ENCODE measurements around the gene COLGALT1. TPM values are rescaled to one million over a fixed set of nuclear protein-coding genes. Genes with fewer than 3 reads are reported as not detected.
"Not testable (repeated sequence)": the region's sequence is repeated elsewhere in the genome, so short reads cannot be mapped to it uniquely, and the experiment has no call there.

The COLGALT1 gene
- total RNA-seq, 1 donor from 2014 or later: 84.0 TPM

DNA sequence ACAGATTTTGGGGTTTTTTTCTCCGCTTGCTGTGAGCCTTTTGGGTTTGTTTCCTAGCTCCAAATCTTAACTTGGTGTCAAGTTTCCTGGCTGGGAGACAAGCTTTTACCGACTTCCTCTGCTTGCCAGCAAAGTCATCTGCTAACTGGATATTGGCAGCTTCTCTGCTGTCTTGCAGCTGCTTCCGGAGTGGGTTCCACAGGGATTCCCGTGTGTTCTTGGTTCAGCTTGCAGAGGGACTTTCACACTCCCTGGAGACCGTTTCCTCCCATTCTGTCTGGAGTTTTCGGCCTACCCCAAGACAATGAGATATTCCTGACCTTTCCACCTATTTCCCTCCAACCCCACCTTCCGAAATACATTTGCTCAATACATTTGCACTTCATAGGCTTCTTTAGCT lies 2.2 kb upstream of the COLGALT1 start:
- DNase-seq (ENCODE audit: low spot score) (peak; percentile 86), ATAC-seq (peak; percentile 76)

DNA sequence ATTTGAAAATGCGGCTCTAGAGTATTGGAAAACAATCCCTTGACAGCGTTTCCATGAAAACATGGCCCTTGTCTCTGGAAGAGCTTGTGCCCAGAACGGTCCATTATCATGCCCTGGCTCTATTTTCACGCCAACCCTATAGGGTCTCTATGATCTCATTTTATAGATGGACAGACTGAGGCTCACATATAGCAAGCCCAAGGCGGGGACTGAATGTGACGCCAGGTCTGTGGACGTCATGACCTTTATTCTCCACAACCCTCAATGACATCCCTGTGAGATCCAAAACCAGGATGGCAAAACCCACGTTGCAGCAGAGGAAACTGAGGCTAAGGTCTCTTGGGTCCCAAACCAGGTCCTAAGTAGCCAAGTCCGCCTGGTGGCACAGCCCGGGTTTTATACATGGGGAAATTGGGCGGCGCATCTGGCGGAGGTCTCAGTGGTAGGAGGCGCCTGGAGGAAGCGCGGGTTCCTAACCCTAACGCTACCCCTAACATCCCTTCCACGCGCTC lies 425 bp upstream of the COLGALT1 start:
- no peak for DNase-seq (ENCODE audit: low spot score)
- ATAC-seq: peak; percentile 1
- intact Hi-C loops (cut with DNase I): no loop called here

More for the DNA sequence above, 2.2 kb upstream of the COLGALT1 start:
- intact Hi-C loops (cut with DNase I): no loop called here

DNA sequence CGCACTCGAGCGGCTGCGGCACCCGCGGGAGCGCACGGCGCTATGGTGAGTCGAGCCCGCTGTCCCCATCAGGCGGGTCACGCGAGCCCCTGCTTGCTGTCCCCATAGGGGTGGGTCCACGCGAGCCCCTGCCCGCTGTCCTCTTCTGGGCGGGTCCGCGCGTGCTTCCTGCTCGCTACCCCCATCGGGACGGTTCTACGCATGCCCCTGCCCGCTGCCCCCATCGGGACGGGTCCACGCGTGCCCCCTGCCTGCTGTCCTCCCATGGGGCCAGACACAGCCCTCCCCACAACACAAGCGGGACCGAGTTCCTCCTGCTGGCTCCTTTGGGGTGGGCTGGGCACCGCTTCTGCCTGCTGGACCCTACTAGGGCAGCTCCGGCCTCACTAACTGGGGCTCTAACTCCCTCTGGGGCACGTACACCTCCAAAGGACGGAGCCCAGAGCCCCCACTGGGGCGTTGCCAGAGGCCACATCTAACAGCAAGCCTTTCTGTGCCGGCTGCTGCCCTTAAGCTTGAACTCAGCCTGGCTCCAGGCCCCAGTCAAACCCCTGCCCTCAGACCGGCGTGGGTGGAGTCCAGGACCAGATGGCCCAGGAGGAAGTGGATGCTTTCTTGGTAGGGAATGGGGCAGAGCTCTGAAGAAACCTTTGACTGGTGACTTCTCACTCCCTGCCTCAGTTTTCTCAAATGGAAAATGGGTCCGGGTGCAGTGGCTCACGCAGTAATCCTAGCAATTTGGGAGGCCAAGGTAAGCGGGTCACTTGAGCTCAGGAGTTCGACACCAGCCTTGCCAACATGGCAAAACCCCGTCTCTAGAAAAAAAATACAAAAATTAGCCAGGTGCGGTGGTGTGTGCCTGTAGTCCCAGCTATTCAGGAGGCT lies 722 bp downstream of the COLGALT1 start:
- ATAC-seq (peak; percentile 61), DNase-seq (ENCODE audit: low spot score) (peak; percentile 80)
- intact Hi-C loops (cut with DNase I): no loop called here

DNA sequence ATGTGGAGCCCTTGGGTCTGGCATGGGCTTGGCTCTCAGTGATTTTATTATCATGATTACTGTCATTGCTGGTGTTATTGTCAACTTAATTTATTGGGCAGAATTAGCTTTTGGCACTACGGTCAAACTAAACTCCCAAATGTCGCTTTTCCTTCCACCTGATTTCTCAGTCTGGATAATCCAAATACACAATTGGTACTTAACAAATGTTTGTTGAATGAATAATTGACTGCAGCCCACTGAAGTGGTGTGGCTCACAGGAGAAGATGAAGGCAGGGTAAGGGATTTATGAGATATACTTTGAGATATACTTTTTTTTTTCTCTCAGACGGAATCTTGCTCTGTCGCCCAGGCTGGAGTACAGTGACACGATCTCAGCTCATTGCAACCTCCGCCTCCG lies 1.5 kb downstream of the COLGALT1 start:
- no peak for ATAC-seq
- no peak for DNase-seq (ENCODE audit: low spot score)
- intact Hi-C loops (cut with DNase I): no loop called here

DNA sequence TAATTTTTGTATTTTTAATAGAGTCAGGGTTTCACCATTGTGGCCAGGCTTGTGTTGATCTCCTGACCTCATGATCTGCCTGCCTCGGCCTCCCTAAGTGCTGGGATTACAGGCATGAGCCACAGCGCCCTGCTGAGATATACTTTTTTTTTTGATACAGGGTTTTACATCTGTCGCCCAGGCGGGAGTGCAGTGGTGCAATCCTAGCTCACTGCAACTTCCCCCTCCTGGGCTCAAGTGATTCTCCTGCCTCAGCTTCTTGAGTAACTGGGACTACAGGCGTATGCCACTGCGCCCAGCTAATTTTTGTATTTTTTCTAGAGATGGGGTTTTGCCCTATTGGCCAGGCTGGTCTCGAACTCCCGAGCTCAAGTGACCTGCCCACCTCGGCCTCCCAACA lies 2.0 kb downstream of the COLGALT1 start:
- DNase-seq (ENCODE audit: low spot score) (no peak), ATAC-seq (no peak)
- intact Hi-C loops (cut with DNase I): no loop called here

DNA sequence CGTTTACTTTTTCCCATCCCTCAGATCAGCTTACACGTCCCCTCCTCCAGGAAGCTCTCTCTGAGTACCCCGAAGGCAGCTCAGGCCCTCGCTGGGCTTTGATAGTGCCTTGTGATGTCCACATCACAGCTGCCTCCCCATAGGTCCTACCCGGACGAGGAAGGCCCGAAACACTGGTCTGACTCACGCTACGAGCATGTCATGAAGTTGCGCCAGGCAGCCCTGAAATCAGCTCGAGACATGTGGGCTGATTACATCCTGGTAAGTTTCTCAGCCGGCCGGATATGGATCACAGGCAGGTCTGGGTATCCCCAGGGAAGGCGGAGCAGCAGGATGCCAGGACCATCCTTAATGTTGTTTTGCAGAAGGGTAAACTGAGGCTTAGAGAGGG lies 4.8 kb downstream of the COLGALT1 start:
- DNase-seq (ENCODE audit: low spot score) (no peak), ATAC-seq (no peak)

DNA sequence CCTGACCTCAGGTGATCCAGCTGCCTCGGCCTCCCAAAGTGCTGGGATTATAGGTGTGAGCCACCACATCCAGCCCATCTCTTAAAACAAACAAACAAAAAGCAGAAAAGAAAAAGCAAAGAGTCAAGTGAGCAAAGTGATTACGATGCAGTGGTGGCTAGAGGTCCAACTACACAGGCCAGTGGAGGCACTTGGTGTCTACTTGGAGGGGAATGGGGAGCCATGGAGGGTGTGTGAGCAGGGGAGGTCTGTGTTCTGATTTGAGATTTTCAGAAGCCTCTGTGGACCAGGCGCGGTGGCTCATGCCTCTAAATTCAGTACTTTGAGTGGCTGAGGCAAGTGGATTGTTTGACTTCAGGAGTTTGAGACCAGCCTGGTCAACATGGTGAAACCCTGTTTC lies 6.6 kb downstream of the COLGALT1 start:
- DNase-seq (ENCODE audit: low spot score) (no peak), ATAC-seq (no peak)
- intact Hi-C loops (cut with DNase I): no loop called here

More for the DNA sequence above, 4.8 kb downstream of the COLGALT1 start:
- intact Hi-C loops (cut with DNase I): no loop called here

DNA sequence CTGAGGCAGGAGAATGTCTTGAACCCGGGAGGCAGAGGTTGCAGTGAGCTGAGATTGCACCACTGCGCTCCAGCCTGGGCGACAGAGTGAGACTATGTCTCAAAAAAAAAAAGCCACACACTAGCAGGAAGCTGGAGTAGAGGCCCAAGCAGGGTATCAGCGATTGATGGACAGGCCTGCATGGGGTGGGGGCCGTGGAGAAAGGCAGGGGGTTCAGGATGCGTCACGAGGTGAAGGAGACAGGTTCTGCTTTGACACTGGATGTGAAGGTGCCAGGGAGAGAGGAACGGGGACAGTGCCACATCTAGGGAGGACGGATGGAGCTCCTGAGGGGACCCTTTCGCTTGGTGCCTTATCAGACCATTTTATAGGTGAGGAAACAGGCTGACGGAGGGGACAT lies 7.1 kb downstream of the COLGALT1 start:
- DNase-seq (ENCODE audit: low spot score) (no peak), ATAC-seq (no peak)
- intact Hi-C loops (cut with DNase I): no loop called here

DNA sequence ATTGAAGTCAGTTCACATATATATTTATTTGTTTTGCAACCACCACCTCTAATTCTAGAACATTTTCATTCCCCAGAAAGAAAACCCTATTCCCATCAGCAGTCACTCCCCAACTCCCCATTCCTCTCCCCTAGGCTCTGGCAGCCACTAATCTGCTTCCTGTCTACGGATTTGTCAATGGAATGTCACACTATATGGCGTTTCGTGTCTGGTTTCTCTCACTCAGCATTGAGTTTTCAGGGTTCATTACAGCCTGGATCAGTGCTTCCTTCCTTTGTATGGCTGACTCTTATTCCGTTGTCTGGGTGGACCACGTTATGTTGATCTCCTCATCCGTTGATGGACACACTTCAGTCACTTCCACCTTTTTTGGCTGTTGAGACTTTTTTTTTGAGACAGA lies 9.3 kb downstream of the COLGALT1 start:
- no peak for ATAC-seq
- DNase-seq (ENCODE audit: low spot score): no peak
- intact Hi-C loops (cut with DNase I): no loop called here

DNA sequence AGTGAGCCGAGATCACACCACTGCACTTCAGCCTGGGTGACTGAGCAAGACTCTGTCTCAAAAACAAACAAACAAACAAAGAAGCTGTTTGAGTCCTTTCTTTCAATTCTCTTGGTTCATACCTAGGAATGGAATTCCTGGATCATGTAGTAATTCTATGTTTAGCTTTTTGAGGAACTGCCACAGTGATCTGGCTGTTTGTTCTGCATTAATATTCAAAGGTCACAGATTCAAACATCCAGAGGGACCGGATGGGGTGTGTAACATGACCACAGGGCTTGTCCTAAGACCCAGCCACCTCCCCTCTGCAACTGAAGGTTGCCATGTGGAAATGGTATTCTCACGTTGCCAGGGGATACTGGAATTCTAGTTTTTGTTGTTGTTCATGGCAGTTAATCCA lies 10.2 kb downstream of the COLGALT1 start:
- DNase-seq (ENCODE audit: low spot score): no peak
- no peak for ATAC-seq
- intact Hi-C loops (cut with DNase I): no loop called here

DNA sequence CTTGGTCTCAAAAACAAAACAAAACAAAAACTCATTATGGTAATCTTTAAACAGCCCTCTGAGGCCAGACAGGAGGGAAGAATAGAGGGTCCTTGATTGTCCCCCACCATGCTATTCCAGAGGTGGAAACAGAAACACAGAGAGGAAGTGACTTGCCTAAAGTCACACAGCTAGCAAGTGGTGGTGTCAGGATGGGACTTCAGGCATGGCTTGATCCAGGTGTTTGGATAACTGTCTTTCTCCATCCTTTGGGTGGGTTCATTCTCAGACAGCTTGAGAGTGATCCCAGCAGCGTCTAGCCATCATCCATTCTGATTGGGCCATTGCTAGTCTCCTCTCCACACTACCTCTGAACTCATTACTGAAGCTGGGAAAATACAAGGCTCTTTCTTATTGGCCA lies 12.5 kb downstream of the COLGALT1 start:
- DNase-seq (ENCODE audit: low spot score) (no peak), ATAC-seq (no peak)
- intact Hi-C loops (cut with DNase I): no loop called here

DNA sequence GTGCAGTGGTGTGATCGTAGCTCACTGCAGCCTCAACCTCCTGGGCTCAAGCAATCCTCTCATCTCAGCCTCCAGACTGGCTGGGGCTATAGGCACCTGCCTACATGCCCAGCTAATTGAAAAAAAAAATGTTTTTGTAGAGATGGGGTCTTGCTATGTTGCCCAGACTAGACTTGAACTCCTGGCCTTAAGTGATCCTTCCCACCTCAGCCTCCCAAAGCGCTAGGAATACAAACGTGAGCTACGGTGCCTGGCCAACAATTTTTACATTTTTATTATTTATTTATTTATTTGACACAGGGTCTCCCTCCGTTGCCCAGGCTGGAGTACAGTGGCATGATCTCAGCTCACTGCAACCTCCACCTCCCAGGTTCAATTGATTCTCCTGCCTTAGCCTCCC lies 14.8 kb downstream of the COLGALT1 start:
- intact Hi-C loops (cut with DNase I): loop anchor here (10.0 kb wide), 1 partner anchor 115 kb away; no protein-coding TSS in a partner anchor
- ATAC-seq; DNase-seq (ENCODE audit: low spot score): not testable (repeated sequence)

DNA sequence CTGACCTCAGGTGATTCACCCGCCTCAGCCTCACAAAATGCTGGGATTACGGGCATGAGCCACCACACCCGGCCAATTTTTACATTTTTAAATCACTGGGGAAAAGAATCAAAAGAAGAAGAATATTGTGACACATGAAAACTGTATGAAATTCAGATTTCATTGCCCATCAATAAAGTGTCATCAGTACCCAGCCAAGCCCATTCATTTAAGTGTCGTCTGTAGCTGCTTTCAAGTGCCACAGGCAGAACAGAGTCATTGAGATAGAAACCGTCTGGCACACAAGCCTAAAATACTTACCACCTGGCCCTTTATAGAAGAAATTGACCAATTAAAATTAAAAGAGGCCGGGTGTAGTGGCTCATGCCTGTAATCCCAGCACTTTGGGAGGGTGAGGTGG lies 15.3 kb downstream of the COLGALT1 start:
- ATAC-seq: no peak
- intact Hi-C loops (cut with DNase I): loop anchor here (10.0 kb wide), 1 partner anchor 116 kb away; no protein-coding TSS in a partner anchor
- DNase-seq (ENCODE audit: low spot score): no peak

DNA sequence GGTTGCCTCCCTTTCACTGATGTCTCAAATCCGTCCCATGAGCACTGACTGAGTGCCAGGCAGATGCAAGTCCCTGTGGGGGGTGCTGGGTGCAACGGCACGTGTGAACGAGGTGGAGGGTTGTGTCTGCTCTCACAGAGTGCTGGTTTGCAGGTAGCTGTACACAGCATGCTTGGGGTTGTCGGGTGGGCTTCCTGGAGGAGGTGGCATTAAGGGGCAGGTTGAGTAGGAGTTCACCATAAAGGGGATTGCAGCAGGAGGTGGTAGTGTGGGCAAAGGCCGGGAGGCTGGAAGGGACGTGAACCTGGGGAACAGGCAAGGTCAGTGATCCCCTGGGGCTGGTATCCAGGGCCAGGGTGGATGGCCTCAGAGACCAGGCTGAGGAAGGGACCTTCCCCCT lies 17.2 kb downstream of the COLGALT1 start:
- intact Hi-C loops (cut with DNase I): loop anchor here (10.0 kb wide), 1 partner anchor 118 kb away; no protein-coding TSS in a partner anchor
- DNase-seq (ENCODE audit: low spot score) (no peak), ATAC-seq (no peak)

DNA sequence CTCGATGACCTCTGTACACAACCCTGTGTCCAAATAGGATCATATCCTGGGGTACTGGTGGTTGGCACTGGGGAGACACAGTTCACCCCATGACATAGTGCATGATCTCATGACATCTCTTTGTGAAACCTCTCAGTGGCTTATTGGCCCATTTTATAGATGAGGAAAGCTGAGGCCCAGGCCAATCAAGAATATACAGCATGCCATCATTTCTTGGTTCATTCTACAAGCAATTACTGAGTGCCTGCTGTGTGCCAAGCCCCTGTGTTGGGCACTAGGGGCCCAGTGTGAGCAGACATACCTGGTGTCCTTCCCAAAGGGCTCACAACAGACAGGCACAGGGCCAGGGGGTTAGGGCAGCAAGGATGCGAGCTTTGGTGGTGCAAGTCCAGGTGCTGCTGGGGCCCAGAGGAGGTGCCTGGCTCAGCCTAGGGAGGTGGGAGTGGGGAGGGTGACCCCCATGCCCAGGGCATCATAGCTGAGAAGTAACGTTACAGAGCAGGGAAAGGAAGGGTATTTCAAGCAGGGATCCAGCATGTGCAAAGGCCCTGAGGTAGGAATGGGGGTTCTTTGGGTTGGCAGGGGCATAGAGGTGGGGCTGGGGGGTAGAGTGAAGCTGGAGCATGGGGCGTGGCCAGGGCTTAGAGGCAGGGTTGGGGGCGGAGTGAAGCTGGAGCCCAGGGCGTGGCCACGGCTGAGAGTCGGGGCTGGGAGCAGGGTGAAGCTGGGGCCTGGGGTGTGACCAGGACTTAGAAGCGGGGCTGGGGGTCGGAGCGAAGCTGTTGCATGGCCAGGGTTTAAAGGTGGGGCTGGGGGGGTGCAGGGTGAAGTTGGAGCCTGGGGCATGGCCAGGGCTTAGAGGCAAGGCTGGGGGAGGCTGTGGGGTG lies 20.7 kb downstream of the COLGALT1 start:
- ATAC-seq (no peak), DNase-seq (ENCODE audit: low spot score) (peak; percentile 69)
- intact Hi-C loops (cut with DNase I): loop anchor here (10.0 kb wide), 1 partner anchor 121 kb away; no protein-coding TSS in a partner anchor

DNA sequence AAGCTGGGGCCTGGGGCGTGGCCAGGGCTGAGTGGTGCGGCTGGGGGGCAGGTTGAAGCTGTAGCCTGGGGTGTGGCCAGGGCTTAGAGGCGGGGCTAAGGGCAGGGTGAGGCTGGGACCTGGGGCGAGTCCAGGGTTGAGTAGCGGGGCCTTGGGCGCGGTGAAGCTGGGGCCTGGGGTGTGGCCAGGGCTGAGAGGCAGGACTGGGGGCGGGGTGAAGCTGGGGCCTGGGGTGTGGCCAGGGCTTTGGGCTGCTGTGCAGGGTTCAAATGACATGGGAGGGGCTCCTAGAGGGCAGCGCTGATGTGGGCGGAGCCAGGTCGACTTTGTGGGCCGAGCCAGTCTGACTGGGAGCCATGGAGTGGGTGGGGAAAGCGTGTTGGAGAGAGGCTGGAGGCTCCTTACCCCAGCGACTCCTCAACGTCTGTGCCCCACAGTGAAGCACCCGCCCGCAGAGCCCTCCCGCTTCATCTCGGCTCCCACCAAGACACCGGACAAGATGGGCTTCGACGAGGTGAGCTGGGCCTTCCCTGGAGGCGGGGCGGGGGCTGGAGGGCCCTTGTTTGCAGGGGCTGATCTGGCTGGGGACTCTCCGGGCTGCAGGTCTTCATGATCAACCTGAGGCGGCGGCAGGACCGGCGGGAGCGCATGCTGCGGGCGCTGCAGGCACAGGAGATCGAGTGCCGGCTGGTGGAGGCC lies 21.5 kb downstream of the COLGALT1 start:
- intact Hi-C loops (cut with DNase I): loop anchor here (10.0 kb wide), 1 partner anchor 122 kb away; no protein-coding TSS in a partner anchor
- ATAC-seq (peak; percentile 85), DNase-seq (ENCODE audit: low spot score) (peak; percentile 88)

DNA sequence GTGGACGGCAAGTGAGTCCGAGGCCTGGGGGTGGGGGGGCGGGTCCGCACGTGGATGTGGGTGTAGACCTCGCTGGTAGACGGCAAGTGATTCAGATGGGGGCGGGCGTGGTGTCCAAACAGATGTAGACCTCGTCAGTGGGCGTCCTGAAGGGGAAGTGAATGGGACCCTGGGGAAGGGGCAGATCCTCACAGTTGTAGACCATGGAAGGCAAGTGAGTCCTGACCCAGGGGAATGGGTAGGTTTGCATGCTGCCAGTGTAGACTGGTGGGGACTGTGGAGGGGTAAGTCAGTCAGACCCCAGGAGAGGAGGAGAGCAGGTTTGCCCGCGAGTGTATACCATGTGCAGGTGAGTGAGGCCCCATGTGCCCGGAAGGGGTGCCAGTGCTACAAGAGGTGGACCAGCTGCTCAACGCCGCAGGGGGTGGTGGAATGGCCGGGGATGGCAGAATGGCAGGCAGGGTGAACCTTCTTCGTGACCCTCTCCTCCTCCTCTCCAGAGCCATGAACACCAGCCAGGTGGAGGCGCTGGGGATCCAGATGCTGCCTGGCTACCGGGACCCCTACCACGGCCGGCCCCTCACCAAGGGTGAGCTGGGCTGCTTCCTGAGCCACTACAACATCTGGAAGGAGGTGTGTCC lies 22.1 kb downstream of the COLGALT1 start:
- intact Hi-C loops (cut with DNase I): loop anchor here (10.0 kb wide), 1 partner anchor 123 kb away; no protein-coding TSS in a partner anchor
- DNase-seq (ENCODE audit: low spot score): no peak

DNA sequence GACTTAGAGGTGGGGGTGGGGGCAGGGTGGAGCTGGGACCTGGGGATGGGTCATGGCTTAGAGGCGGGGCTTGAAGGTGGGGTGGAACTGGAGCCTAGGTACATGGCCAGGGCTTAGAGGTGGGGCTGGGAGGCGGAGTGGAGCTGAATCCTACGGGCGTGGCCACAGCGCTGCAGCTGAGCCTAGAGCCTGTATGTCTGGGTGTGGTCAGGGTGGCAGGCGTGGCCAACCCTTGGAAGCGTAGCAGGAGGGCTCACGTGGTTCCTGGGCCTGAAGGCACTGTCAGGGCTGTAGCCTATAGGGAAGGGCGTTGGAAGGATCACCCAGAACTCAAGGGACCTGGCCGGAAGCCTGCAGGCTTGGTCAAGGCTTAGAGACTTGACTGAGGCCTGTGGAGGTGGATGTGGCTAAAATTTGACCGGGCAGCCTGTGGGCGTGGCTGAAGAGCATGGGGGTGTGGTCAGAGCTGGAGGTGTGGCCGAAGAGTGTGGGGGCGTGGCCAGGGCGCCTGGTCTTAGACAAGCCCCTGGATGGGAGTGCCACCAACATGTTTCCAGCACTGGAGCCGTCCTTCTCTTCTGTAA lies 24.3 kb downstream of the COLGALT1 start:
- peak; percentile 85 for ATAC-seq
- peak; percentile 85 for DNase-seq (ENCODE audit: low spot score)
- intact Hi-C loops (cut with DNase I): loop anchor here (10.0 kb wide), 1 partner anchor 125 kb away; no protein-coding TSS in a partner anchor

More for the DNA sequence above, 22.1 kb downstream of the COLGALT1 start:
- no peak for ATAC-seq
